ENCODE measurements around the gene MRGPRD. TPM values are rescaled to one million over a fixed set of nuclear protein-coding genes. Genes with fewer than 3 reads are reported as not detected.

MRGPRD gene
- total and polyA plus RNA-seq, 2 experiments from 2014 or later, result not detected

DNA sequence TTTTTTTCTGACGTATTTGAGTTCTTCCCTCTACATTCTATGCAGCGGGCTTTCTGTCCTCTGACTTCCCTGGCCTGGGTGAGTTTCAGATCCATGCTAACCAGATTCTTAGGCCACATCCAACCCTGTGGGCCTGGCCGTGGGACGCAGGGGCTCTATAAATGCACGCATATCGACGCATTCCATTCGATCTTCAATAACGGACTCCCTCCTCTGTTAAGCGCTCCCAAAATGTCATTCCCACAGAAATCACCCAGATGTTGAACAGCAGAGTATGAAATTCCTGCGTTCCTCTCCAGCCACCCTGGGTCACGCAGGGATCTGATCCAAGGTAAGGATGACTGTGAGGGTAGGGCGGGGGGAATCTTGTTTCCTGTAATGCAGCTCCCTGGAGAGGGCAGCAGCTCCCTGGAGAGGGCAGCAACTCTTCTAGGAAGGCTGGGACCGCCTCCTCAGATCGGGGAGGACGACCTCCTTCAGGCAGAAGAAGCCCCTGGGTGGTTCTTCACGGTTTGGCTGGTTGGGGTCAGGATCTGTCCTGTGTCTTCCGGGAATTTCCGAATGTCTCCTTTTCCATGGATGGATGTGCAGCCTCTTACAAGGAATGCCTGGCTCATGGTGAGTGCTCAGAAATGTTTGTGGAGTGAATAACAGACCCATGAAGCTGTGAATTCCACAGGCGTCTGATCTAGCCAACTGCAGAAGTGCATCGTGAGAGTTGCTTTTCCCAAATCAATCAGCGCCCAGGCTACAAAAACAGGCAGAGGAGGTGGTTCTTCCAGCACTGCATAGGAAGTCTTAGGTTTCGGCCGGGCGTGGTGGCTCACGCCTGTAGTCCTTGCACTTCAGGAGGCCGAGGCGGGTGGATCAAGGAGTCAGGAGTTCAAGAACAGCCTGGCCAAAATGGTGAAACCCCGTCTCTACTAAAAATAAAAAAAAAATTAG lies 12.2 kb downstream of the MRGPRD start:
- Mint-ChIP-seq H3K36me3 (ENCODE audit: low read depth) (no peaks in the 10 kb centered on the region), H3K4me3 (no peak overlapping the region), H3K9me3 (no peaks in the 10 kb centered on the region; the same call in 1 of the 3 replicates), H3K27me3 (ENCODE audit: insufficient read depth, low read depth, poor library complexity) (peaks cover 8% of the 10 kb centered on the region), H3K4me1 (peaks cover 5% of the 10 kb centered on the region; the same call in 2 of the 3 replicates), H3K27ac (no peak overlapping the region)
- Histone ChIP-seq H2AFZ (peak overlapping the region; percentile 28; the same call in 1 of the 2 replicates), H3K4me3 (no peak overlapping the region), H3K4me1 (ENCODE audit: insufficient read depth) (no peaks in the 10 kb centered on the region), H3K27ac (ENCODE audit: low read depth) (no peak overlapping the region), H3F3A (replicated peaks; ENCODE audit: low read depth) (no peaks in the 10 kb centered on the region), H3K4me2 (no peak overlapping the region), H4K20me1 (replicated peaks; ENCODE audit: insufficient read depth) (no peaks in the 10 kb centered on the region), H3K27me3 (ENCODE audit: insufficient read depth) (no peaks in the 10 kb centered on the region), H3K79me2 (replicated peaks; ENCODE audit: insufficient read depth) (no peaks in the 10 kb centered on the region), H3K9me2 (ENCODE audit: insufficient read depth) (0 out of 2 replicates have a peak, but pooled peaks cover 3% of the 10 kb centered on the region), H3K36me3 (ENCODE audit: insufficient read depth) (no peaks in the 10 kb centered on the region)
- TF ChIP-seq, protein P1, sequence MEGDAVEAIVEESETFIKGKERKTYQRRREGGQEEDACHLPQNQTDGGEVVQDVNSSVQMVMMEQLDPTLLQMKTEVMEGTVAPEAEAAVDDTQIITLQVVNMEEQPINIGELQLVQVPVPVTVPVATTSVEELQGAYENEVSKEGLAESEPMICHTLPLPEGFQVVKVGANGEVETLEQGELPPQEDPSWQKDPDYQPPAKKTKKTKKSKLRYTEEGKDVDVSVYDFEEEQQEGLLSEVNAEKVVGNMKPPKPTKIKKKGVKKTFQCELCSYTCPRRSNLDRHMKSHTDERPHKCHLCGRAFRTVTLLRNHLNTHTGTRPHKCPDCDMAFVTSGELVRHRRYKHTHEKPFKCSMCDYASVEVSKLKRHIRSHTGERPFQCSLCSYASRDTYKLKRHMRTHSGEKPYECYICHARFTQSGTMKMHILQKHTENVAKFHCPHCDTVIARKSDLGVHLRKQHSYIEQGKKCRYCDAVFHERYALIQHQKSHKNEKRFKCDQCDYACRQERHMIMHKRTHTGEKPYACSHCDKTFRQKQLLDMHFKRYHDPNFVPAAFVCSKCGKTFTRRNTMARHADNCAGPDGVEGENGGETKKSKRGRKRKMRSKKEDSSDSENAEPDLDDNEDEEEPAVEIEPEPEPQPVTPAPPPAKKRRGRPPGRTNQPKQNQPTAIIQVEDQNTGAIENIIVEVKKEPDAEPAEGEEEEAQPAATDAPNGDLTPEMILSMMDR (conservative IDR thresholded peaks at IDR 0.05; ENCODE audit: low read depth in 2 of 2), result peak in 1 of 2 experiments; percentile 61; a peak in 3 of 4 replicates
- TF ChIP-seq REST (IDR thresholded peaks at IDR 0.05; ENCODE audit: unreplicated experiment), result no peak
- peak; percentile 84 for ATAC-seq
- DNase-seq (ENCODE audit: low spot score), result peak; percentile 39

DNA sequence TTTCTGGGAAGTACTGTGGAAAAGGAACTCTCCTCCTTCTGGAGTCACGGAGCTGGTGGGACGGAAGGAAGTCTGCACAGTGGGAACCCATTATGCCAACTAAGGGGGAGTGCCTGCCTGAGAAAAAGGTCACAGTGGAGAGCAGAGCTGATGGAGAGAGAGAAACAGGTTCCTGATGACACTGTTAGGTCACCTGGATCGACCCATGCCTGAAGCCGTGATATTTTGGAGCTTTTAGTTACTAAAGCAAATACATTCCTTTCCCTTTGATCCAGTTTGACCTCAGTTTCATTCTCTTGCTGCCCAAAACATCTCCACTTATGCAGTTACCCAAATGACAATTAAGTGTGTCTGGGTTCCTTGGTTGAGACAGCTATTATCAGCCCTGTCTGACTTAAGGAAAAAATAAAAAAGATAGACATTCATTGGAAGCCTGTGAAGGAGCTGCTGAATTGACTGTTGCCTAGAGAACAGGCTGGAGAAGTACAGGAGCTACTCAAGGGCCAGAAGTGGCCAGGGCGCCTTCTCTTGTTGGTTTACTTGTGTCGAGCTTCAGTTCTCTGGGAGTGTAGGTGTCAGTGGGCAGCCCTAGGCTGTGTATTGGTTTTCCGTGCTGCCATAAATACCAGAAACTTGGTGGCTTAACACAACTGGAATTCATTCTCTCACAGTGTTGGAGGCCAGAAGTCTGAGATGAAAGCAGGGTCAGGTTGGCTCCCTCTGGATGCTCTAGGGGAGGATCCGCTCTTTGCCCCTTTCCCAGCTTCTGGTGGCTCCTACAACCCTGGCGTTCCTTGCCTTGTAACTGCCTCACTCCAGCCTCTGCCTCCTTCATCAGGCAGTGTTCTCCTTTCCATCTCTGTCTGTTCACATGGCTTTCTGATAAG lies 13.6 kb downstream of the MRGPRD start:
- H3K79me2 ChIP-seq (replicated peaks; ENCODE audit: insufficient read depth), result no peaks in the 10 kb centered on the region
- no peaks in the 10 kb centered on the region for H3K27me3 ChIP-seq (ENCODE audit: insufficient read depth)
- Mint-ChIP-seq H3K9me3 (no peaks in the 10 kb centered on the region; the same call in 1 of the 3 replicates), H3K36me3 (ENCODE audit: low read depth) (no peaks in the 10 kb centered on the region), H3K27ac (no peak overlapping the region), H3K27me3 (ENCODE audit: insufficient read depth, low read depth, poor library complexity) (peaks cover 8% of the 10 kb centered on the region), H3K4me3 (no peak overlapping the region), H3K4me1 (peaks cover 5% of the 10 kb centered on the region; the same call in 2 of the 3 replicates)
- no peak for DNase-seq (ENCODE audit: low spot score)
- no peak overlapping the region for H2AFZ ChIP-seq
- no peaks in the 10 kb centered on the region for H4K20me1 ChIP-seq (replicated peaks; ENCODE audit: insufficient read depth)
- H3K36me3 ChIP-seq (ENCODE audit: insufficient read depth), result no peaks in the 10 kb centered on the region
- no peak overlapping the region for H3K4me3 ChIP-seq
- no peak overlapping the region for H3K4me2 ChIP-seq
- no peak overlapping the region for H3K27ac ChIP-seq (ENCODE audit: low read depth)
- no peaks in the 10 kb centered on the region for H3K4me1 ChIP-seq (ENCODE audit: insufficient read depth)
- no peaks in the 10 kb centered on the region for H3F3A ChIP-seq (replicated peaks; ENCODE audit: low read depth)
- no peak for ATAC-seq
- H3K9me2 ChIP-seq (ENCODE audit: insufficient read depth), result 0 out of 2 replicates have a peak, but pooled peaks cover 3% of the 10 kb centered on the region
- no peak for TF ChIP-seq ETS1 (IDR thresholded peaks at IDR 0.05)
- TF ChIP-seq NANOG (IDR thresholded peaks at IDR 0.05; ENCODE audit: borderline replicate concordance), result no peak
- no peak for TF ChIP-seq REST (IDR thresholded peaks at IDR 0.05; ENCODE audit: unreplicated experiment)
- no peak for TF ChIP-seq EZH2 (IDR thresholded peaks at IDR 0.05; ENCODE audit: low read depth, unreplicated experiment)
- no peak for TF ChIP-seq STAT1 (IDR thresholded peaks at IDR 0.05; ENCODE audit: unreplicated experiment)
- TF ChIP-seq ZNF114 (CRISPR knock-in tag; IDR thresholded peaks at IDR 0.05), result no peak

Measured in GM23338 (cell line).